ENCODE data around the gene MYO5B.

DNA sequence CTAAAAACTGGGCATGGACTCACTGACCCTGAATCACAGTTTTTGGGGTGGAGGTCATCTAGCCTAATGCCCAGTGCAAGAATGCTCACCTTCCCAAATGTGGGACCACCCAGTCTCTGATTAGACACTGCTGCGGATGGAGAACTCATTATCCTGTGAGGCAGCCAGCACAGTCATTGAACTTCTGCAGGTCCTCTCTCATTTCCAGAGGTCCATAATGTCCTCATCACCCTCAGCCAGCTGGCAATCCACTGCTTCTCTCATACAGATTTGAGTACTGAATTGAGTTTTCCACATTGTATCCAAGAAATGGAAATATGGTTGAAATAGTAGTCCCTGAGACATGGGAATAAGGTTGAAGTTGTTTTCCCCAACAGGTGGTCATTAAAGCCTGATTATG, 5.0 kb upstream of the MYO5B start:
- TF ChIP-seq ATF3 (IDR thresholded peaks at IDR 0.05) (no peak), ATF3 (CRISPR knock-in tag; conservative IDR thresholded peaks at IDR 0.05) (no peak), PKNOX1 (IDR thresholded peaks at IDR 0.05) (no peak), ZNF589 (CRISPR knock-in tag; IDR thresholded peaks at IDR 0.05; ENCODE audit: low read depth) (no peak), ZNF184 (CRISPR knock-in tag; IDR thresholded peaks at IDR 0.05) (no peak), ZNF707 (CRISPR knock-in tag; conservative IDR thresholded peaks at IDR 0.05) (no peak), CTCF (IDR thresholded peaks at IDR 0.05 in 2 of 3, conservative IDR thresholded peaks at IDR 0.05 in 1 of 3; ENCODE audit: insufficient read depth in 2 of 3, low read depth in 1 of 3, low read length in 3 of 3) (no peak), ZNF740 (CRISPR knock-in tag; IDR thresholded peaks at IDR 0.05) (no peak), ZNF740 (tag; IDR thresholded peaks at IDR 0.05) (no peak), SMC3 (conservative IDR thresholded peaks at IDR 0.05; ENCODE audit: insufficient read depth, low read depth, low read length) (no peak), TCF7L2 (IDR thresholded peaks at IDR 0.05; ENCODE audit: low read depth, low read length) (no peak), MAFG (tag; conservative IDR thresholded peaks at IDR 0.05) (no peak), JUN (IDR thresholded peaks at IDR 0.05; ENCODE audit: borderline replicate concordance, low read depth, low read length) (no peak), JUN (CRISPR knock-in tag; IDR thresholded peaks at IDR 0.05; ENCODE audit: borderline replicate concordance) (no peak)
- TF ChIP-seq, protein P1, sequence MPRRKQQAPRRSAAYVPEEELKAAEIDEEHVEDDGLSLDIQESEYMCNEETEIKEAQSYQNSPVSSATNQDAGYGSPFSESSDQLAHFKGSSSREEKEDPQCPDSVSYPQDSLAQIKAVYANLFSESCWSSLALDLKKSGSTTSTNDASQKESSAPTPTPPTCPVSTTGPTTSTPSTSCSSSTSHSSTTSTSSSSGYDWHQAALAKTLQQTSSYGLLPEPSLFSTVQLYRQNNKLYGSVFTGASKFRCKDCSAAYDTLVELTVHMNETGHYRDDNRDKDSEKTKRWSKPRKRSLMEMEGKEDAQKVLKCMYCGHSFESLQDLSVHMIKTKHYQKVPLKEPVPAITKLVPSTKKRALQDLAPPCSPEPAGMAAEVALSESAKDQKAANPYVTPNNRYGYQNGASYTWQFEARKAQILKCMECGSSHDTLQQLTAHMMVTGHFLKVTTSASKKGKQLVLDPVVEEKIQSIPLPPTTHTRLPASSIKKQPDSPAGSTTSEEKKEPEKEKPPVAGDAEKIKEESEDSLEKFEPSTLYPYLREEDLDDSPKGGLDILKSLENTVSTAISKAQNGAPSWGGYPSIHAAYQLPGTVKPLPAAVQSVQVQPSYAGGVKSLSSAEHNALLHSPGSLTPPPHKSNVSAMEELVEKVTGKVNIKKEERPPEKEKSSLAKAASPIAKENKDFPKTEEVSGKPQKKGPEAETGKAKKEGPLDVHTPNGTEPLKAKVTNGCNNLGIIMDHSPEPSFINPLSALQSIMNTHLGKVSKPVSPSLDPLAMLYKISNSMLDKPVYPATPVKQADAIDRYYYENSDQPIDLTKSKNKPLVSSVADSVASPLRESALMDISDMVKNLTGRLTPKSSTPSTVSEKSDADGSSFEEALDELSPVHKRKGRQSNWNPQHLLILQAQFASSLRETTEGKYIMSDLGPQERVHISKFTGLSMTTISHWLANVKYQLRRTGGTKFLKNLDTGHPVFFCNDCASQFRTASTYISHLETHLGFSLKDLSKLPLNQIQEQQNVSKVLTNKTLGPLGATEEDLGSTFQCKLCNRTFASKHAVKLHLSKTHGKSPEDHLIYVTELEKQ (CRISPR knock-in tag; IDR thresholded peaks at IDR 0.05) = no peak
- TF ChIP-seq, protein P2, sequence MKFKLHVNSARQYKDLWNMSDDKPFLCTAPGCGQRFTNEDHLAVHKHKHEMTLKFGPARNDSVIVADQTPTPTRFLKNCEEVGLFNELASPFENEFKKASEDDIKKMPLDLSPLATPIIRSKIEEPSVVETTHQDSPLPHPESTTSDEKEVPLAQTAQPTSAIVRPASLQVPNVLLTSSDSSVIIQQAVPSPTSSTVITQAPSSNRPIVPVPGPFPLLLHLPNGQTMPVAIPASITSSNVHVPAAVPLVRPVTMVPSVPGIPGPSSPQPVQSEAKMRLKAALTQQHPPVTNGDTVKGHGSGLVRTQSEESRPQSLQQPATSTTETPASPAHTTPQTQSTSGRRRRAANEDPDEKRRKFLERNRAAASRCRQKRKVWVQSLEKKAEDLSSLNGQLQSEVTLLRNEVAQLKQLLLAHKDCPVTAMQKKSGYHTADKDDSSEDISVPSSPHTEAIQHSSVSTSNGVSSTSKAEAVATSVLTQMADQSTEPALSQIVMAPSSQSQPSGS (CRISPR knock-in tag; IDR thresholded peaks at IDR 0.05) = no peak
